Measurements from ENCODE around the gene KDM3B.
A peak's percentile ranks its signal among the peaks of the same experiment; 100 is the strongest.

KDM3B gene

GRCh38 chr5:138455232-138455930 is 102.9 kb downstream of the KDM3B start:
- Histone ChIP-seq H3K27ac (ENCODE audit: low read length) (no peak overlapping the region), H3K36me3 (ENCODE audit: control insufficient read depth in 1 of 2, insufficient read depth in 2 of 2, low read length in 2 of 2) (no peaks in the 10 kb centered on the region), H3K27me3 (ENCODE audit: low read depth, low read length) (no peaks in the 10 kb centered on the region), H3K4me1 (ENCODE audit: control insufficient read depth in 1 of 2, insufficient read depth in 2 of 2, low read length in 2 of 2) (peaks cover 11 to 12% of the 10 kb centered on the region in 2 donors), H3K9me3 (ENCODE audit: control insufficient read depth in 1 of 2, low read length in 2 of 2) (no peaks in the 10 kb centered on the region), H3K4me3 (ENCODE audit: low read depth in 1 of 2, low read length in 2 of 2) (no peak overlapping the region)

- peak overlapping the region in 1 of 2 donors; percentile 4 for H3K4me3 ChIP-seq (ENCODE audit: low read depth in 1 of 2, low read length in 2 of 2)
- no peak overlapping the region for H3K27ac ChIP-seq (ENCODE audit: low read length)
- H3K9me3 ChIP-seq (ENCODE audit: control insufficient read depth in 1 of 2, low read length in 2 of 2) = no peaks in the 10 kb centered on the region
- H3K4me1 ChIP-seq (ENCODE audit: control insufficient read depth in 1 of 2, insufficient read depth in 2 of 2, low read length in 2 of 2) = peaks cover 11 to 15% of the 10 kb centered on the region in 2 donors
- H3K27me3 ChIP-seq (ENCODE audit: low read depth, low read length) = no peaks in the 10 kb centered on the region
- H3K36me3 ChIP-seq (ENCODE audit: control insufficient read depth in 1 of 2, insufficient read depth in 2 of 2, low read length in 2 of 2) = no peaks in the 10 kb centered on the region
Observed at GRCh38 chr5:138457531-138458275, 105.2 kb downstream of the KDM3B start.

- no peaks in the 10 kb centered on the region for H3K27me3 ChIP-seq (ENCODE audit: low read depth, low read length)
- peaks cover 11 to 17% of the 10 kb centered on the region in 2 donors for H3K4me1 ChIP-seq (ENCODE audit: control insufficient read depth in 1 of 2, insufficient read depth in 2 of 2, low read length in 2 of 2)
- peak overlapping the region in 1 of 2 donors; percentile 7 for H3K4me3 ChIP-seq (ENCODE audit: low read depth in 1 of 2, low read length in 2 of 2)
- no peaks in the 10 kb centered on the region for H3K9me3 ChIP-seq (ENCODE audit: control insufficient read depth in 1 of 2, low read length in 2 of 2)
- no peak overlapping the region for H3K27ac ChIP-seq (ENCODE audit: low read length)
- no peaks in the 10 kb centered on the region for H3K36me3 ChIP-seq (ENCODE audit: control insufficient read depth in 1 of 2, insufficient read depth in 2 of 2, low read length in 2 of 2)
Observed at GRCh38 chr5:138458384-138458783, 105.9 kb downstream of the KDM3B start.

- Histone ChIP-seq H3K27ac (ENCODE audit: low read length) (no peak overlapping the region), H3K27me3 (ENCODE audit: low read depth, low read length) (no peaks in the 10 kb centered on the region), H3K36me3 (ENCODE audit: control insufficient read depth in 1 of 2, insufficient read depth in 2 of 2, low read length in 2 of 2) (no peaks in the 10 kb centered on the region), H3K9me3 (ENCODE audit: control insufficient read depth in 1 of 2, low read length in 2 of 2) (no peaks in the 10 kb centered on the region), H3K4me3 (ENCODE audit: low read depth in 1 of 2, low read length in 2 of 2) (no peak overlapping the region), H3K4me1 (ENCODE audit: control insufficient read depth in 1 of 2, insufficient read depth in 2 of 2, low read length in 2 of 2) (peaks cover 11 to 18% of the 10 kb centered on the region in 2 donors)
Observed at GRCh38 chr5:138458856-138459255, 106.4 kb downstream of the KDM3B start.

GRCh38 chr5:138459311-138459933 is 106.9 kb downstream of the KDM3B start:
- peaks cover 0 to 3% of the 10 kb centered on the region in 2 donors for H3K36me3 ChIP-seq (ENCODE audit: control insufficient read depth in 1 of 2, insufficient read depth in 2 of 2, low read length in 2 of 2)
- no peaks in the 10 kb centered on the region for H3K9me3 ChIP-seq (ENCODE audit: control insufficient read depth in 1 of 2, low read length in 2 of 2)
- H3K4me1 ChIP-seq (ENCODE audit: control insufficient read depth in 1 of 2, insufficient read depth in 2 of 2, low read length in 2 of 2) = peaks cover 11 to 18% of the 10 kb centered on the region in 2 donors
- no peaks in the 10 kb centered on the region for H3K27me3 ChIP-seq (ENCODE audit: low read depth, low read length)
- H3K27ac ChIP-seq (ENCODE audit: low read length) = no peak overlapping the region
- H3K4me3 ChIP-seq (ENCODE audit: low read depth in 1 of 2, low read length in 2 of 2) = no peak overlapping the region

GRCh38 chr5:138460032-138460693 is 107.7 kb downstream of the KDM3B start:
- Histone ChIP-seq H3K4me3 (ENCODE audit: low read depth in 1 of 2, low read length in 2 of 2) (no peak overlapping the region), H3K36me3 (ENCODE audit: control insufficient read depth in 1 of 2, insufficient read depth in 2 of 2, low read length in 2 of 2) (peaks cover 0 to 11% of the 10 kb centered on the region in 2 donors), H3K4me1 (ENCODE audit: control insufficient read depth in 1 of 2, insufficient read depth in 2 of 2, low read length in 2 of 2) (peaks cover 11 to 18% of the 10 kb centered on the region in 2 donors), H3K9me3 (ENCODE audit: control insufficient read depth in 1 of 2, low read length in 2 of 2) (no peaks in the 10 kb centered on the region), H3K27me3 (ENCODE audit: low read depth, low read length) (no peaks in the 10 kb centered on the region), H3K27ac (ENCODE audit: low read length) (no peak overlapping the region)

GRCh38 chr5:138461343-138462125 is 109.0 kb downstream of the KDM3B start:
- peaks cover 0 to 11% of the 10 kb centered on the region in 2 donors for H3K36me3 ChIP-seq (ENCODE audit: control insufficient read depth in 1 of 2, insufficient read depth in 2 of 2, low read length in 2 of 2)
- H3K27me3 ChIP-seq (ENCODE audit: low read depth, low read length) = no peaks in the 10 kb centered on the region
- no peak overlapping the region for H3K27ac ChIP-seq (ENCODE audit: low read length)
- no peaks in the 10 kb centered on the region for H3K9me3 ChIP-seq (ENCODE audit: control insufficient read depth in 1 of 2, low read length in 2 of 2)
- H3K4me3 ChIP-seq (ENCODE audit: low read depth in 1 of 2, low read length in 2 of 2) = no peak overlapping the region
- H3K4me1 ChIP-seq (ENCODE audit: control insufficient read depth in 1 of 2, insufficient read depth in 2 of 2, low read length in 2 of 2) = peaks cover 11 to 18% of the 10 kb centered on the region in 2 donors

- H3K4me3 ChIP-seq (ENCODE audit: low read depth in 1 of 2, low read length in 2 of 2) = peak overlapping the region; percentile 68 to 97
- peaks cover 12 to 27% of the 10 kb centered on the region in 2 donors for H3K36me3 ChIP-seq (ENCODE audit: control insufficient read depth in 1 of 2, insufficient read depth in 2 of 2, low read length in 2 of 2)
- no peaks in the 10 kb centered on the region for H3K27me3 ChIP-seq (ENCODE audit: low read depth, low read length)
- peaks cover 6 to 25% of the 10 kb centered on the region in 2 donors for H3K4me1 ChIP-seq (ENCODE audit: control insufficient read depth in 1 of 2, insufficient read depth in 2 of 2, low read length in 2 of 2)
- peak overlapping the region; percentile 98 for H3K27ac ChIP-seq (ENCODE audit: low read length)
- H3K9me3 ChIP-seq (ENCODE audit: control insufficient read depth in 1 of 2, low read length in 2 of 2) = no peaks in the 10 kb centered on the region
Observed at GRCh38 chr5:138463419-138464007, 111.0 kb downstream of the KDM3B start.

- Histone ChIP-seq H3K36me3 (ENCODE audit: control insufficient read depth in 1 of 2, insufficient read depth in 2 of 2, low read length in 2 of 2) (peaks cover 12 to 27% of the 10 kb centered on the region in 2 donors), H3K27ac (ENCODE audit: low read length) (peak overlapping the region; percentile 98), H3K27me3 (ENCODE audit: low read depth, low read length) (no peaks in the 10 kb centered on the region), H3K4me3 (ENCODE audit: low read depth in 1 of 2, low read length in 2 of 2) (peak overlapping the region; percentile 81 to 97), H3K4me1 (ENCODE audit: control insufficient read depth in 1 of 2, insufficient read depth in 2 of 2, low read length in 2 of 2) (peaks cover 2 to 20% of the 10 kb centered on the region in 2 donors), H3K9me3 (ENCODE audit: control insufficient read depth in 1 of 2, low read length in 2 of 2) (no peaks in the 10 kb centered on the region)
Observed at GRCh38 chr5:138464008-138464387, 111.5 kb downstream of the KDM3B start.
